HG03196 (cell line): ENCODE results near the gene RASGRF2.
"Not testable (repeated sequence)": the region's sequence is repeated elsewhere in the genome, so short reads cannot be mapped to it uniquely, and the experiment has no call there.

Source experiments
- ATAC-seq: cut with Tn5 transposase; IDR thresholded peaks from one replicate; pipeline ENCODE4 v1.9.1; 2021; ENCODE audit not compliant: unreplicated experiment

The RASGRF2 gene

DNA sequence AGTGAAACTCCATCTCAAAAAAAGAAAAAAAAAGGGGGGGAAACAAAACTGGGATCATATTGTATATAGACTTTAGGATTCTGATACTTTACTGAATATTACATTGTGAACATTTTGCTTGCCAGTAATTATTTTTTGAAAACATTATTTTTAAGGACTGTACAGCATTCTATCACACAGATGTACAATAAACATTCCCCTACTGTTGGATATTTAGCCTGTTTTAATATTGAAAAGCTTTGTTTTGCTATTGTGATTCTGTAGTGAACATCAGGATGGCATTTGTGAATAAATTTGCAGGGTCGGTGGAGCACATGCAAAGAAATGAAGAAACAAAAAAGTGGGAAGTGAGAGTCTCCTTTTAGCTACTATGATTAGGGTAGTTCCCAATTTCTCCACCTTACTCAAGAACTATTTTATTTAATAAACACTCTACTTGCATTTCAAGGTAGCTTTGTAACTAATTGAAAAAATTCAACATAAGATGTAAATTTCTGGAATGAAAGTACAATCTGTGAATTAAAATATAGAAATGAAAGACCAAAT lies 18.7 kb downstream of the RASGRF2 start:
- ATAC-seq = no peak

DNA sequence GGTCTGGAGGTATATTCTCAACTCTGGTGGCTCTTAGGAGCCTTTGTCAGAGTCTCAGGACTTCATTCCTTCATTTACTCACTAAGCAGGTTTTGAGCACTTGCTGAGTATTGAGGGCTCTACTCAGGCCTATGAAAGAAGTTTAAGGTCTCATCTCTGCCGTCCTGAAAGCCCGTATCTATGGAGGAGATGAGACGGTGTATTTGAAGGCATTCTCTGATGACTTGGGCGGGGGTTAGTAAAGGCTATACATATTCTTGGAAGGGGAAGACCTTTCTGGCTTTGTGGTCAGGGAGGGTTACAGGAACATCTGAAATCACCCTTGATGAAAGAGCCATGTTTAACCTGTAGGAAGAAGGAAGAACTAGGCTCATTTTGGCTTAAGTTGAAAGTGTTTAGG lies 21.9 kb downstream of the RASGRF2 start:
- ATAC-seq = no peak

DNA sequence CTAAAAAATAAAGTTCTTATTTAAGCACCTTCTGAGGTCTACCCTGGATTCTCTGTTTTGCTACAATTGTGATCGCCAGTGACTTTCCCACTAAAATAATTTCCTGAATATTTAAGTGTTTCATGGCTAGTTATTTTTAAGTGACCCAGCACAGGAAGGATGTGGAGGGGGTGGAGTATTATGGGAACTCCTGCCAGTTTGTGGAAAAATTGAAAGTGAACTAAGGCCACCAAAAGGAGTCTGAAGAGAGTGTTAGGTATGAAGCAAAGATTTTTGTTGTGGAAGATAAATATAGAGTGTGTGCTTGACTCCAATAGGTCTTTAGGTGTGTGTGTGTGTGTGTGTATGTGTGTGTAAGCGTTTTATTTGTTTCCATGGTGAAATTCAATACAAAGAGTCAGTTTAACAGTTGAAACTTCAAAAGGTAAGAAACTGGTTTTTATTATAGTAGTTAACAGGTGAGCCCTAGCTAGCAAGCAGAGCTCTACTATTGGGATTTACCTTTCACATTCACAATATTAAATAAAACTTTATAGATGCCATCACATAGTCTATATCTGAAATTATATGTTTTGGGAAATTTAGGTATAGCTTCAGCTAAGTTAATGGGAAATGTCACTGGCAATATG lies 25.6 kb downstream of the RASGRF2 start:
- no peak for ATAC-seq

DNA sequence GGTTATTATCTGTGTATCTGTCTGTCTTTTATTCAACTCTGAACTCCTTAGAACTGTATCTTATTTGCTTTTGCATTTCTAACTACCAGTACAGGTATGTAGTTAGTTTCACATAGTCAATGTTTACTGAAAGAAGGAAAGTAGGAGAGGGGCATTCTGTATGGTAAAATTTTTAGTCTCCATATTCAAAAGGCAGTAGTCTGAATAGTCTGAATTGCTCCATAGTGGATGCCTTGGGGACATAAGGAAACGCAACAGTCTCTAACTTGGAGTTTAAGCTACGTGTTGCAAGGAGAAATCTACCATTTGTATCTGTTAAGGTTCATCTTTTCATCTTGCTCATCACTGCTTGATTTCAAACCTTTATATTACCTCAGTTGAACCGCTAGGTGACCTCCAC lies 26.2 kb downstream of the RASGRF2 start:
- no peak for ATAC-seq

DNA sequence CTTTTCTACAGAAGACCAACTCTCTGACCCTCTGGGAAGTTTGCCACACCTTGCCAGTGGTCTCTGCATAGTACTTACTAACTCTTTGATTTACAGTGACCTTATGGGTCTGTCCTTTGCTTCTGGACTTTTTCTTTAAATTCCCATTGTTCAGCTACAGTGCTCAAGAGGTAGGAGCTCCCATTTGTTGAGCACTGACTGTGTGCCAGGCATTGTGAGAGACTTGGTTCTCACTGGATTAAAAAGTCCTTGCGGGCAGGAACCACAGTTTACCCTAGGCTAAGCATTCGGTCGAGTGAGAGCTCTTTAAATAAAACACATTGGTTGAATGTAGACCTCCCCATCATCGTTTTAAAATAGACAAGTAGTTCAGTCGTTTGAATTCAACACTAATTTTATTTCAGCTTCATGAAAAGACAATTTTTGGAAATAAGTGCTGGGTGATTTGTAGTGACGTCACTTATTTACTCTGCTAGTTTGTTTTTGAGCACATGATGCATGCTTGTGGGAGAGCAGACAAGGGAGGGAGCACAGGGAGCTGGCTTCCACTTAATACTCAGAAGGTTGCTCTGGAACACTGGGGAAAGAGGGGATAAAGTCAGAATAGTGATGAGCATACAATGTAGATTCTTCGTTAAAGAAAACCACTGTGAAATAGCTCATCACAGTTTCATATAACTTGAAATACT lies 27.1 kb downstream of the RASGRF2 start:
- ATAC-seq = no peak

DNA sequence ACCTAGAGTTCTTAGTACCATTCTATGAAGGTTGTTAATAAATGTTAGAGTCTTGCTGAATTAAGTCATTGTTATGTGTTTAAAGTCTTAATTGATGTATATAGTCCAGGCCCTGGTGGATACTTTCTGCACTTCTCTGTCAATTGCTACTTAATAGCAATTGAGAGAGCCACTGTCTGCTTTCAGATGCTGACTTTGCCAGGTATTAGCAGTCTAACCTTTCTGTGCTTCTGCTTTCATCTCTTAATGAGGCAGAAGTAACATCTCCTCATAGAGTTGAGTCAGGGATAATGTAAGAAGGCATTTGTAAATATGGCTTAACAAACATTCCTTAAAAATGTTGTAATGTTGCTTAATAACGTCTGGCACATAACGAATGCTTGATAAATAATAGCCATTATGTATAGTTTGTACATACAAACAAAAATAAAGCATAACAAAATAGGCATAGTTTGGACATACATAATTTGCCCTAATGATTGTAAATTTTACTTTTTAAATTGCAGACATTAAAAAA lies 28.3 kb downstream of the RASGRF2 start:
- no peak for ATAC-seq

DNA sequence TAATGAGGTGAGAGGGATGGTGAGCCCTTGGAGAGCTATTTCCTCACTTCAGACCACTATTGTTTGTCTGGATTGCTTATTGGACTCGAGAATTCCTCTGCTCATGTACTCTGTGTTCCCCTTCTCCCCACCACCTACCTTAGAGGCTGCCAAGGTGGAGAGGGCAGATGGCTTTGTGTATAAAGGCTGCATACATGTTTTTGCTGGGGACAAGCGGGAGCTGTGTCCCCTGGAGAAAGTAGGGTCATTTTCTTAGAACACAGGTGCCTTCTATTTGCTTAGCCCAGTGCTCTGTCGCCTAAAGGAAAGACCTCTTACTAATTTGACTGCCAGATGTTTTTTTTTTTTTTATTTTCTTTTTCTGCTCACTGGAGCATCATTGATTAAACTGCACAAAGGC lies 29.7 kb downstream of the RASGRF2 start:
- no peak for ATAC-seq

DNA sequence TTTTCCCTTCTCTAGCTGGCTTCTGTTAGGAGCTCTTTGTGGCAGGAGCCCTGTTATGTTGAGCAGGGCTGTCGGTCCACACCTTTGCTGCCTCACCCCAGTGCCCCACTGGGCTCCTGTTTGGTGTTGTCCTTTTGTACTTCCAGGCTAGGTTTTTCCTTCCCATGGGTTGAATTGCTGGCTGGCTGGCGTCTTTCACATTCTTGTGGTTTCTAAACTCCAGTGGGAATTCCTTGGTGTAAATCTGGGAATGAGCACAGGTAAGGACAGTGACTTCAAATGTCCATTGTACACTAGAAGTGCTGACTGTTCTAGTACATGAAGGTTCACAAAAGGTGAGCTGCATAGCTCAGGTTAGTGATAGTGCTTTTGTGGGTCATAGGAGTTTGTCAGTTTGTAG lies 30.4 kb downstream of the RASGRF2 start:
- no peak for ATAC-seq

DNA sequence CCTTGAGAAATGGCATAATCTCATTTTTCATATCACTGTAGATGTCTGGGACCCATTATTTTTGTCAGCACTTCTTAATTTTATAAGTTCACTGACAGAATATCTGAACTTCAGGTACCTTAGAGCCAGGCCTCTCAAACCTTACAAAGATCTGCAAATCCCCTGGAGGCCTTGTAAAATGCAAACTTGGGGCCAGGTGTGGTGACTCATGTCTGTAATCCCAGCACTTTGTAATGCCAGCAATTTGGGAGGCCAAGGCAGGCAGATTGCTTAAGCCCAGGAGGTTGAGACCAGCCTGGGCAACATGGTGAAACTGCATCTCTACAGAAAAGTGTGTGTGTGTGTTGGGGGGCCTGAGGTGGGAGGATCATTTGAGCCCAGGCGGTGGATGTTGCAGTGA lies 30.8 kb downstream of the RASGRF2 start:
- no peak for ATAC-seq

DNA sequence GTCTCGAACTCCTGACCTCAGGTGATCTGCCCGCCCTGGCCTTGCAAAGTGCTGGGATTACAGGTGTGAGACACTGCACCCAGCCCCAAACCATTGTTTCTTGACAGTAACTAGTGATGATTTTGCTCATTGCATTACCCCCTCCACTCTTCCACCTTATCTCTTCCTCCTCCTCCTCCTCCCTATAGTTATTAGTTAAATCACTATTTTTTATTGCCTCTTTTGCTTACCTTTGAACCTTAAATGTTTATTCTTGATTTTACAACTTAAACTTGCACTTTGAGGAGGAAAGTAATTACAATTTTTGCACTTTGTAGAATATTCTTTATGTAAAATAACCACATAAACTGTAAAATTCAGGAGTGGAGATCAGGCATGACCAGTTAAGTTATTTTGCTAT lies 35.7 kb downstream of the RASGRF2 start:
- ATAC-seq = no peak

DNA sequence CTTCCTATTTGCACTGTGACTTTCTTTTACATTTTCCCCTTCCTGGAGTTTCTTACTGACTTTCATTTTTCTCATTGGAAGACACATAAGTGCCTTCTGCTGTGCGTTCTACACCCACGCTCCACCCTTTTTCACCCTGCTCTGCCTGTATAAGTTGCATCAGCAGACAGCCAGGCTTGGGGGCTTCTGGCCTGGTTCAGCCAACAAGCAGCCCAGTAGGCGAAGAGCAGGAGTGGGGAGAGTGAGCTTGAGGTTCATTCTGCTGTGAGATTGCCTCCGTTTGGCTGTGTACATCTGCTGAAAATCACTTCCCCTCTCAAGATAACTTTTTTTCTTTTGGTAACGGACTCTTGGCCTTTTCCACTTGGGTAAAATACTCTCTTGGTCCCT lies 38.4 kb downstream of the RASGRF2 start:
- no peak for ATAC-seq

DNA sequence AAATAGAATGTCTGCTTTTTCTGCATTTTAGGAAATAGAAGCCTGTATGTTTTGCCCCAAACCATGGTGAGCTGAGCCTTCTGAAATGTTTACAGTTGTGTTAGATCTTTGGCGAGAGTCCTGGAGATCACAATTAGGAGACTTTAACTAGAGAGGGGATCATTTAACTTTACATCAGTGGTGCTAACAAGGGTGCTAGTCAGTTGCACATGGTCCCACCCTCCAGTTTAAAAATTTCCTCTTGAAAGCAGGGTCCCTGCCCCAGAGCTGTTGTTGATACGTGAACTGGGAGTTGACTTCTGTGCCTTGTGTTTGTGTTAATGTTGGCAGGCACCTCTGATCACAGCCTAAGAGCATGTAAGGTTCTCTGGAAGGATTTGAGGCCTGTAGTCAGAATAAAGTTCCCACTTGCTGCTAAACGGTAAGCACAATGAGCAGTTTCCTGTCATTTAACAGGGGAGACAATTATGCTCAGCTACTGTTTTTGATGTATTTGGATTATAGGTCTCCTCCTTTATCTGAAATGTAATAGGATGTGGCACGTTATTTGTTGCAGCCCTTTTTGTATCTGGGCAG lies 43.7 kb downstream of the RASGRF2 start:
- ATAC-seq = no peak

DNA sequence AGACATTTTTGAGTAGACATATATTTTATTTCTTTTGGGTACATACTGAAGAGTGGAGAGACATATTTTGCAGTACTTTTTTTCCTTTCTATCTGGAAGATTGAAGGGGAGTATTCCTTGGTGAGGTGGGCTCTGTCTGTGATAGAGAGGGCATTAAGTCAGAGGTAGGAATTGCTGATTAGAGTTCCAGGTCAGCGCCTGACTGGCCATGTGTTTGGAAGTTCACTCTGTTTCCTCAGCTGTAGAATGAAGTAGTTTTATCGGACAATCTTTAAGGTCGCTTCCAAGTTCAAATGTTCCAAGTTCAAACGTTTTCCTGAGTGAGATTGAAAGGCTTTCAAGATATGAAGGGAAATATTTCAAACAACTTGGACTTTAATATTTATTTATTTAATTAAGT lies 45.5 kb downstream of the RASGRF2 start:
- no peak for ATAC-seq

DNA sequence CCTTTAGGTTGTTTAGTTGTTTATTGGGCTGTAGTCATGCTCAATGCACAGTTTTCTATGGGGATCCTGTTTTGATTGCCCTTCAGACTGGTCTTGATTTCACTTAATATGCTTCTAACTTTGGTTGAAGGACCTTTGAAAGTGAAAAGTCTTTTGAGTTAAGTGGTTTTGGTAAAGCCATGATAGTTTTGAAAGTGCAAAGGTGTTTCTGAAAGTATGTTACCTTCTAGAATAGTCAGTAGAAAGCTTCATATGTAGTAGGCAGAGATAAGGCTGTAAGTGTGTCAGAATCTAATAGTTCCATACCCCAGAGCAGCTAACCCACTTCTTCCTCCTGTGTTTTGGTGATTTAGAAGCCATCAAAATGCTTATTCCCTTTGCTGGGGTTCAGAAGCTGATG lies 46.1 kb downstream of the RASGRF2 start:
- ATAC-seq = no peak

DNA sequence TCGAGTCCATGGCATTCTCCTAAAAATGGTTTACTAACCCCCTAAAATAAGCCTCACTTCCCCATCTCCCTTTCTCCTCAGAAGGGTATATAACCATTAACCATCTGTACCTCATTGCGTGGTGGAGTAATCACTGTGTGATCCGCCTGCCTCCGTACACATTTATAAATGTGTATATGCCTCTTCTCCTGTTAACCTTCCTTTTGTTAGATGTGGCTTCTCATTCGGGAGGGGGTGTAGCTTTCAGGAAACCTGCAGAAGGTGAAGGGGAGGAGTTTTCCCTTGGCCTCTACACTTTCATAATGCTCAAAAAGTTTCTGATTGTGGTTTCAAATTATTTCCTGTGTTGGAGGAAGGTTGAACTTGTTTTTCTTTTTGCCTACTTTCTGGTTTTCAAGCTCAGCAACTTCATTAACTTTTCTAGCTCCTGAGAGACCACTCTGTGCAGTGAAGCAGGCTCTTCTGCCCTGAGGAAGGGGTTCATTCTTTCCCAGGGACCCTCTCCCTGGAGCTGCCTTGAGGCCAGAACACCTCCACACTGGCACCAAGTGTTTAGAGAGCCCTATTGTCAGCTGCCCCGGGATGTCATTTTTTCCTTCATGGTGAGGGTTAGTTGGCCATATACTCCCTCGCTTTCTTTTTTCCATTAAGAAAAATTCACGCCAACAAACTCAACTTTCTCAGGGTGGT lies 46.9 kb downstream of the RASGRF2 start:
- ATAC-seq = no peak

DNA sequence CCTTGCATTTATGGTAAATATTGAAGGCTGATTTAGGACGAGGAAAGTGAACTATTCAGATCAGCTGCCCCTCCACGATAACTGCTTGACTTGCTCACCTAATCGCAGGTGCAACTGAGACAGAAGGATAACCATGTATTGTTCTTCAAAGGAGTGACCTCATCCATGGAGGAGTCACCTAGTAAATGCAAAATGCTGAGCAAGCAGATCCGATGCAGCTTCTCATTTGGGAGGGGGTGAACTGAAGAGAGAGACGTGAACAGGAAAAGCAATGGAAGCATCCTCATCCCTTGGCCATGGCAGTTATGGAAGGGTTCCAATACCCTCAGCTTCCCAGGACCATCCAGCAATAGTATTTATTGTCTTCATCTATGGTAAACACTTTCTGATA lies 47.5 kb downstream of the RASGRF2 start:
- no peak for ATAC-seq

DNA sequence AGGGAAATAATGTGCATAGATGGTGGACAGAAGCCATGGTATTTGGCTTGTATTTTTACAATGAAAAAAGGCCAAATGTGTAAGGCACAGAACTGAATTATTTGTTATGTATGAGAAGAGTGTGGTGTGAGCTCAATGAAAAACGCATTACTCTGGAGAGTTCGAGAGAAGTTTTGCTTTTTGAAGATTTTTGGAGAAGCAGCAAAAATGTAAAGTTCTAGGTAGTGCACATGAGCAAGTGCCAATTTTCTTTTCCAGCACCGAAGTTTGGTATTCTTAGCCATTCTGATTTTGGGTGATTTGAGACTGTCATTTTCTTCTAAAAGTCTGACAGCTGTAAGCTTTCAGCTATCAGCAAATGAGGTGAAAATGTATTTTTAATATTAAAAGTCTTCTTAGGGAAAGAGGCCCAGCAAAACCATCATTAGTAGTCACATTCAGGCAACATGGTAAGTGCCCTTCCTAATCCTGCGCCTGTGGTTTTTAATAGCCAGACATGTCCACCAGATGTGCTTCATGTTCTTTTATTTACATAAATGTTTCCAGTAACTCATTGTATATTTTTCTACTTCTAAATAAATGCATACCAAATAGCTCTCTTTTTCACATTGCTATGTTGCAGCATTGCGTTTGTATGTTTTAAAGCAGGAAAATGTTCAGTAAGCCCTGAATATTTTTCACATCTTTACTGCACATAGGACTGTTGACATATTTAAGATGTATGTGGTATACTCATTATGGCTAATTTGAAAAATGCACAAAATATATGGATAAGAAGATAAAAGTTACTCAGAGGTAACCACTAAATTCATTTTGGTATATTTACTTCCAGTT lies 50.4 kb downstream of the RASGRF2 start:
- no peak for ATAC-seq

DNA sequence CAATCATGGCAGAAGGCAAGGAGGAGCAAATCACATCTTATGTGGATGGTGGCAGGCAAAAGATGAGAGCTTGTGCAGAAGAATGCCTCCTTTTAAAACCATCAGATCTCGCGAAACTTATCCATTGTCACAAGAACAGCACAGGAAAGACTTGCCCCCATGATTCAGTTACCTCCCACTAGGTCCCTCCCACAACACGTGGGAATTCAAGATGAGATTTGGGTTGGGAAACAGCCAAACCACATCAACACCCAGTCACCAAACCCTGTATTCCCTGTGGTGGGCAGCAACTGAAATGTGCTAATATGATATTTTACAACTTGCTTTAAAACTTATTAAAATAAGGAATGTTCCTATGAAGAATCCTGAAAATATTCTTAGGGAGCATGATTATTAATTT lies 54.2 kb downstream of the RASGRF2 start:
- ATAC-seq = no peak

DNA sequence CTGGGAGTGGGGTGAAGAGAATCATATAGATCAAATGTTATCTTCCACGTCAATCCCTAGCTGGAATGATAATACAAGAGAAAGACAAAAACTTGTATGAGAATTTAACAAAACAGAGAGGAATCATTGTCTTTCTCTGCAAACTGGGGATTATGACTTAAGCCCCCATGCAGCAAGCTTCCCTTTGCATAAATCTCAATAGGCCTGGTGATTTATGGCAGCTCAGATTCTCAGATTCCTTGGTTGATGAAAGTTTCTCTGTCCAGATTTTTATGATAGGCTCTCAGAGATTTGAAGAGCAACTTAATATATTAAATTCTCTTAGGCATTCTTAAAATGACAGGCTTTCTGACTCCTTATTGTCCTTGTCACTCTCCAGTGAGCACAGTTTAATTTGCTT lies 56.0 kb downstream of the RASGRF2 start:
- no peak for ATAC-seq

DNA sequence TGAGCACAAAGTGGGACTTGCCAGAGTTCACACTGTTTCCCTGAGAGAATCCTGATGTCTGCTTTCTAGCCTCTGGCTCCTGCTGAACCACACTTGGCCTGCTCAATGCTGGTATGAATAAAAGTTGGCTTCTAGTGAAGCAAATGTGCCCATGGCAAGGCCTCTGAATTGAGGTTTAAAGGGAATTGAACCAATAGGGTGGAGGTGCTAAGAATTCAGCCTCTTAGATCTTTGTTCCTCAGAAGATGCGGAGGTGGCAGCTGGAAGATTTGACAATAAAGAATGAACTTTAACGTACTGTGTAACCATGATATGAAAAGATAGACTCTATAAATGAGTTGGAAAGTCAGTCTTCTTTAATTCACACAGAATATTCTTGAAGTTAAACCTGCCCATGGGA lies 57.2 kb downstream of the RASGRF2 start:
- no peak for ATAC-seq

DNA sequence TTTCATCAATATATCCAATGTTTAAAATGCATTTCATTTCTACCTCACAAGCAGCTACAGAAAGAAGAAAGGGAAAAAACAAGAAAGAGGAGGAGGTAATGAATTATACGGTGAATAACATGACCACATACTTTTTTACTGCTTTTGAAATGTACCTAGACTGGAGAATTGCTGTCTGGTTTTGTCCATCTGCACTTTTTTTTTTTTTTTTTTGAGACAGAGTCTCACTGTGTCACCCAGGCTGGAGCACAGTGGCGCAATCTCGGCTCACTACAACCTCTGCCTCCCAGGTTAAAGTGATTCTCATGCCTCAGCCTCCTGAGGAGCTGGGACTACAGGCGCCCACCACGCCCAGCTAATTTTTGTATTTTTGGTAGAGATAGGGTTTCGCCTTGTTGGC lies 58.4 kb downstream of the RASGRF2 start:
- not testable (repeated sequence) for ATAC-seq
